Activated CD8-positive, alpha-beta T cell treated with anti-CD3 and anti-CD28 coated beads for 36 hours (primary cell): ENCODE results near the gene LHX5. TPM values are rescaled to one million over a fixed set of nuclear protein-coding genes. Genes with fewer than 3 reads are reported as not detected.

Experiments
- ATAC-seq: fragments of 200-7000 bp; cut with Tn5 transposase; one replicate; pipeline ENCODE4 v1.10.0; 2021; ENCODE audit warnings: mild to moderate bottlenecking, moderate library complexity
- CTCF ChIA-PET: fragments of 350-600 bp; sonication (Branson Sonifier 250); formaldehyde crosslinking; loops from one replicate; lab custom pipeline; 2021; ENCODE audit warnings: antibody characterized with exemption; lab: Charles Lee
- POLR2A ChIA-PET: fragments of 350-600 bp; sonication (Branson Sonifier 250); formaldehyde crosslinking; loops from one replicate; lab custom pipeline; 2021; ENCODE audit warnings: antibody characterized with exemption; lab: Charles Lee
- DNase-seq: peaks from one replicate; pipeline ENCODE4 v3.0.0-alpha.2; 2020
- H3K27ac Mint-ChIP-seq: one replicate; pipeline ENCODE4 v1.8.0; 2021; ENCODE audit warnings: mild to moderate bottlenecking, mixed read lengths
- H3K27me3 Mint-ChIP-seq: one replicate; pipeline ENCODE4 v1.8.0; 2021; ENCODE audit warnings: mixed read lengths
- H3K36me3 Mint-ChIP-seq: one replicate; pipeline ENCODE4 v1.8.0; 2021; ENCODE audit warnings: low read depth, mixed read lengths
- H3K4me1 Mint-ChIP-seq: one replicate; pipeline ENCODE4 v1.8.0; 2021; ENCODE audit warnings: low read depth, mixed read lengths
- H3K4me3 Mint-ChIP-seq: one replicate; pipeline ENCODE4 v1.8.0; 2021; ENCODE audit warnings: mild to moderate bottlenecking, moderate library complexity, mixed read lengths
- H3K9me3 Mint-ChIP-seq: one replicate; pipeline ENCODE4 v1.8.0; 2021; ENCODE audit warnings: mixed read lengths
- intact Hi-C: fragments of 100-400 bp; cut with micrococcal nuclease; formaldehyde crosslinking; loops from one replicate; pipeline ENCODE4 v1.10.0; 2022
- total RNA-seq, 2 experiments: library from RNA; stranded (reverse); gene quantifications; one replicate each; pipeline ENCODE4 v1.2.3, GENCODE V29; 2021
- TF ChIP-seq, protein P1 (sequence below): fragments of 200-600 bp; IDR thresholded peaks from one replicate; pipeline ENCODE4 v1.8.0; 2022; ENCODE audit warnings: antibody characterized with exemption, mild to moderate bottlenecking

The LHX5 gene
- total RNA-seq, 2 experiments from 2014 or later = not detected

DNA sequence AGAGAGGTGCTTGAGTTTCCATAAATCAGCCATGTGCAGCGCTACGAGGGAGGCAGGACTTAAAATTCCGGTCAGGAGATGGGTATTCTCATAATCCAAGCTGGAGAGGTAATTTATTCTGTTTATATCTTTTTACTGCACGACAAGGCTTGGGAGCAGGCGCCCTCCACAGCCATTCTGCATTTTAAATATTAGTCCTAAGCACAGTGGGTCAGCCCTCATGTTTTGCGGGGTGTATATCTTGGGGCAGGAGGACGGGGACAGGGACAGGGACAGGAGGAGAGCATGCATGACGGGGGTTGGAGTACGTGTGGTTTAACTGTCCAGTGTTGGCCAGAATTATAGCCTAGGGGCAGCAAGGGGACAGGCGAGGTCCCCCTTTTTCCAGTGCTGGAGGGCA lies 14.5 kb downstream of the LHX5 start:
- H3K27ac Mint-ChIP-seq = no peak overlapping the region
- intact Hi-C loops = no loop called here
- no peak overlapping the region for H3K4me3 Mint-ChIP-seq
- H3K9me3 Mint-ChIP-seq = no peaks in the 10 kb centered on the region
- H3K36me3 Mint-ChIP-seq = no peaks in the 10 kb centered on the region
- peaks cover 24% of the 10 kb centered on the region for H3K27me3 Mint-ChIP-seq
- TF ChIP-seq, protein P1, sequence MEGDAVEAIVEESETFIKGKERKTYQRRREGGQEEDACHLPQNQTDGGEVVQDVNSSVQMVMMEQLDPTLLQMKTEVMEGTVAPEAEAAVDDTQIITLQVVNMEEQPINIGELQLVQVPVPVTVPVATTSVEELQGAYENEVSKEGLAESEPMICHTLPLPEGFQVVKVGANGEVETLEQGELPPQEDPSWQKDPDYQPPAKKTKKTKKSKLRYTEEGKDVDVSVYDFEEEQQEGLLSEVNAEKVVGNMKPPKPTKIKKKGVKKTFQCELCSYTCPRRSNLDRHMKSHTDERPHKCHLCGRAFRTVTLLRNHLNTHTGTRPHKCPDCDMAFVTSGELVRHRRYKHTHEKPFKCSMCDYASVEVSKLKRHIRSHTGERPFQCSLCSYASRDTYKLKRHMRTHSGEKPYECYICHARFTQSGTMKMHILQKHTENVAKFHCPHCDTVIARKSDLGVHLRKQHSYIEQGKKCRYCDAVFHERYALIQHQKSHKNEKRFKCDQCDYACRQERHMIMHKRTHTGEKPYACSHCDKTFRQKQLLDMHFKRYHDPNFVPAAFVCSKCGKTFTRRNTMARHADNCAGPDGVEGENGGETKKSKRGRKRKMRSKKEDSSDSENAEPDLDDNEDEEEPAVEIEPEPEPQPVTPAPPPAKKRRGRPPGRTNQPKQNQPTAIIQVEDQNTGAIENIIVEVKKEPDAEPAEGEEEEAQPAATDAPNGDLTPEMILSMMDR = no peak
- no peaks in the 10 kb centered on the region for H3K4me1 Mint-ChIP-seq
- ChIA-PET POLR2A (no interaction called here), CTCF (no interaction called here)
- ATAC-seq (no peak), DNase-seq (no peak)

DNA sequence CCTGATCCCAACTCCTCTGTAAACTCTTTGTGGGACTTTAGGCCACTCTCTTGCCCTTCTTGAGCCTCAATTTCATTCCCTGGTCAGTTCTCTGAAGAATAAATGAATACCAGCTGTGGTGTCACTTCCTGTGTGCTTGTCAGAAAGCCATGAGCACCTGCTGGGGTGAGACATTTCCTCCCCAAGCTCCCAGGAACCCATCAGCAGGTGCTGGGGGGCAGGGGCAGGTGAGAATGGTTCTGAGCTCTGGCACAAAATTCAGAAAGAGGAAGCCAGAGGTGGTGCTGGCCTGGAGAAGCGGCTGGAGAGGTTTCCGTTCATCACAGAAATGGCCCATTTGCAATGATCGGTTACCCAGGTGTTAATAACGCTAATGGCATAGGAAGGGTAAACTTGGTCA lies 14.9 kb downstream of the LHX5 start:
- DNase-seq (no peak), ATAC-seq (no peak)
- Mint-ChIP-seq H3K36me3 (no peaks in the 10 kb centered on the region), H3K27ac (no peak overlapping the region), H3K27me3 (peaks cover 24% of the 10 kb centered on the region), H3K4me3 (no peak overlapping the region), H3K9me3 (no peaks in the 10 kb centered on the region), H3K4me1 (no peaks in the 10 kb centered on the region)
- intact Hi-C loops = no loop called here
- CTCF ChIA-PET = no interaction called here
- POLR2A ChIA-PET = interaction anchor here (0.8 kb wide), 1 partner anchor 336 kb away, joined by 3 read pairs; no protein-coding TSS in a partner anchor
- TF ChIP-seq, protein P1 = no peak

DNA sequence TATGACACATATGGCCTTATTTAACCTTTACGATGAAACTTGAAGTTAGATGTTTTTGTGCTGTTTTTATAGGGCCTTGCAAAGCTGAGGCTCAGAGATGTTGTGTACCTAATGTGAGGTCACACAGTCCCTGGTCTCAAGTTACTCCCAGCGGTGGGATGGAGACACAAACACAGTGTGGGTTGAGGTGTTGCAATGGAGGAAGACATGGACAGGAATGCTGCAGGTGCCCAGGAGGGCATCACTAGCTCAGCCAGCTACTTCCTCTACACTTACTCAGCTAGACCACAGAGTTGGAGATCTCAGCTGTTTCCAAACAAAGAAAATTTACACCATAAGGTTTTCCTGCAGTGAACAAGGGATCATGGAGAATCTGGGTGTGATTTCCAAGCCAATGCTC lies 15.5 kb downstream of the LHX5 start:
- H3K36me3 Mint-ChIP-seq = no peaks in the 10 kb centered on the region
- no peak overlapping the region for H3K27ac Mint-ChIP-seq
- peaks cover 19% of the 10 kb centered on the region for H3K27me3 Mint-ChIP-seq
- POLR2A ChIA-PET = interaction anchor here (0.8 kb wide), 1 partner anchor 335 kb away, joined by 3 read pairs; no protein-coding TSS in a partner anchor
- H3K4me1 Mint-ChIP-seq = no peaks in the 10 kb centered on the region
- ATAC-seq (no peak), DNase-seq (no peak)
- H3K9me3 Mint-ChIP-seq = no peaks in the 10 kb centered on the region
- CTCF ChIA-PET = no interaction called here
- H3K4me3 Mint-ChIP-seq = no peak overlapping the region
- TF ChIP-seq, protein P1 = no peak
- intact Hi-C loops = no loop called here

DNA sequence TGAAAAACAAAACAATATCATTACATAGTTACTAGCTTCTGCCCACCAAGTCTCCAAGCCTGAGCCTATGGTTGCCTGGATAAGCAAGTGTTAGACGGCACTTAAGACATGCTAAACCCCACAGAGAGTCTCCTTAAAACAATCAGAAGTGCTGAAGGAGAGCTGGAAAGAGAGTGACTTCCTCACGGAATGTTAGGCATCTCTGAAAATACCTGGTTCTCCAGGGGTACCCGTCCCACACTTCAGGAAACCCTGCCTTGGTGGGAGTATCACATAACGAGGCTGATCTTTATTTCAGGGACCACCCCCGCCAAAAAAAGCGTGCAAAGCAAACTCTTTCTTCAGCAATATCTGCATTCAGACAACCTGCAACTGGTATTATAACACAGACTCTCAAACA lies 18.3 kb downstream of the LHX5 start:
- ATAC-seq (no peak), DNase-seq (no peak)
- H3K27me3 Mint-ChIP-seq = peaks cover 9% of the 10 kb centered on the region
- H3K27ac Mint-ChIP-seq = no peak overlapping the region
- H3K4me1 Mint-ChIP-seq = no peaks in the 10 kb centered on the region
- no peak overlapping the region for H3K4me3 Mint-ChIP-seq
- H3K36me3 Mint-ChIP-seq = no peaks in the 10 kb centered on the region
- no peaks in the 10 kb centered on the region for H3K9me3 Mint-ChIP-seq
- ChIA-PET CTCF (interaction anchor here (1.3 kb wide), 1 partner anchor 9 kb away, joined by 3 read pairs; no protein-coding TSS in a partner anchor), POLR2A (no interaction called here)
- TF ChIP-seq, protein P1 = no peak
- intact Hi-C loops = no loop called here

DNA sequence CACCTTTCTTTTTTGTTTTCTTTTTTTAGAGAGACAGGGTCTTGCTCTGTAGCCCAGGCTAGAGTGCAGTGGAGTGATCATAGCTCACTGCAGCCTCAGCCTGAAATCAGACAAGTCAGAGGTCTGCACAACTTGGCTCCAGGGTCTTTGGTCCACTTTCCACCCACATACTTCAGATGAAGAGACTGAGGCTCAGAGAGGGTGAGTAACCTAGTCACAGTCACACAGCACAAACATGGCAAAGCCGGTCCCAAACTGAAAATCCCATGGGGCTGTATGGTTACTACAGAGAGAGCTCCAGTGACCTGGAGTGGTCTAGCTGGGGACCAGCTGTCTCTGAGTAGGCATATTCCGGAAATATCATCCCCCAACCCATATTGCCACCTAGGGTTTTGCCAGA lies 19.2 kb downstream of the LHX5 start:
- Mint-ChIP-seq H3K4me1 (no peaks in the 10 kb centered on the region), H3K4me3 (no peak overlapping the region), H3K27me3 (peaks cover 11% of the 10 kb centered on the region), H3K36me3 (no peaks in the 10 kb centered on the region), H3K9me3 (no peaks in the 10 kb centered on the region), H3K27ac (no peak overlapping the region)
- intact Hi-C loops = no loop called here
- no peak for ATAC-seq
- TF ChIP-seq, protein P1 = no peak
- ChIA-PET POLR2A (no interaction called here), CTCF (interaction anchor here (1.2 kb wide), 1 partner anchor 27 kb away, joined by 3 read pairs; no protein-coding TSS in a partner anchor)
- DNase-seq = no peak
